ENCODE measurements around the gene NUP210.

NUP210 gene

GRCh38 chr3:13343601-13344000, 76.5 kb downstream of the NUP210 start:
- Histone ChIP-seq H3K36me3 (ENCODE audit: control insufficient read depth, insufficient read depth, low read length) (peaks cover 70% of the 10 kb centered on the region), H3K4me3 (replicated peaks; ENCODE audit: low read depth, low read length) (no peak overlapping the region), H3K27me3 (replicated peaks; ENCODE audit: control insufficient read depth, insufficient read depth, low read length) (no peaks in the 10 kb centered on the region)
- DNase-seq (ENCODE audit: extremely low read depth, insufficient read length), result no peak
- no peak for TF ChIP-seq CTCF (IDR thresholded peaks at IDR 0.05; ENCODE audit: insufficient read depth, low read length, poor library complexity, severe bottlenecking)

- H3K27me3 ChIP-seq (replicated peaks; ENCODE audit: control insufficient read depth, insufficient read depth, low read length), result no peaks in the 10 kb centered on the region
- no peak for TF ChIP-seq CTCF (IDR thresholded peaks at IDR 0.05; ENCODE audit: insufficient read depth, low read length, poor library complexity, severe bottlenecking)
- H3K36me3 ChIP-seq (ENCODE audit: control insufficient read depth, insufficient read depth, low read length), result peaks cover 67% of the 10 kb centered on the region
- DNase-seq (ENCODE audit: extremely low read depth, insufficient read length), result no peak
- H3K4me3 ChIP-seq (replicated peaks; ENCODE audit: low read depth, low read length), result no peak overlapping the region
Observed at GRCh38 chr3:13341229-13341905, 78.8 kb downstream of the NUP210 start.

- TF ChIP-seq CTCF (IDR thresholded peaks at IDR 0.05; ENCODE audit: insufficient read depth, low read length, poor library complexity, severe bottlenecking), result no peak
- DNase-seq (ENCODE audit: extremely low read depth, insufficient read length), result no peak
- H3K36me3 ChIP-seq (ENCODE audit: control insufficient read depth, insufficient read depth, low read length), result peaks cover 68% of the 10 kb centered on the region
- H3K27me3 ChIP-seq (replicated peaks; ENCODE audit: control insufficient read depth, insufficient read depth, low read length), result no peaks in the 10 kb centered on the region
- no peak overlapping the region for H3K4me3 ChIP-seq (replicated peaks; ENCODE audit: low read depth, low read length)
Observed at GRCh38 chr3:13339833-13340232, 80.3 kb downstream of the NUP210 start.

- H3K36me3 ChIP-seq (ENCODE audit: control insufficient read depth, insufficient read depth, low read length), result peaks cover 71% of the 10 kb centered on the region
- no peaks in the 10 kb centered on the region for H3K27me3 ChIP-seq (replicated peaks; ENCODE audit: control insufficient read depth, insufficient read depth, low read length)
- no peak overlapping the region for H3K4me3 ChIP-seq (replicated peaks; ENCODE audit: low read depth, low read length)
- DNase-seq (ENCODE audit: extremely low read depth, insufficient read length), result no peak
- no peak for TF ChIP-seq CTCF (IDR thresholded peaks at IDR 0.05; ENCODE audit: insufficient read depth, low read length, poor library complexity, severe bottlenecking)
Observed at GRCh38 chr3:13338996-13339395, 81.1 kb downstream of the NUP210 start.

- H3K4me3 ChIP-seq (replicated peaks; ENCODE audit: low read depth, low read length), result no peak overlapping the region
- no peak for TF ChIP-seq CTCF (IDR thresholded peaks at IDR 0.05; ENCODE audit: insufficient read depth, low read length, poor library complexity, severe bottlenecking)
- H3K27me3 ChIP-seq (replicated peaks; ENCODE audit: control insufficient read depth, insufficient read depth, low read length), result no peaks in the 10 kb centered on the region
- peaks cover 70% of the 10 kb centered on the region for H3K36me3 ChIP-seq (ENCODE audit: control insufficient read depth, insufficient read depth, low read length)
- DNase-seq (ENCODE audit: extremely low read depth, insufficient read length), result no peak
Observed at GRCh38 chr3:13338231-13338630, 81.9 kb downstream of the NUP210 start.

GRCh38 chr3:13336592-13336991, 83.5 kb downstream of the NUP210 start:
- Histone ChIP-seq H3K27me3 (replicated peaks; ENCODE audit: control insufficient read depth, insufficient read depth, low read length) (no peaks in the 10 kb centered on the region), H3K36me3 (ENCODE audit: control insufficient read depth, insufficient read depth, low read length) (peaks cover 60% of the 10 kb centered on the region), H3K4me3 (replicated peaks; ENCODE audit: low read depth, low read length) (no peak overlapping the region)
- no peak for TF ChIP-seq CTCF (IDR thresholded peaks at IDR 0.05; ENCODE audit: insufficient read depth, low read length, poor library complexity, severe bottlenecking)
- DNase-seq (ENCODE audit: extremely low read depth, insufficient read length), result no peak
